Neural progenitor cell (in vitro differentiated cells): ENCODE results near the gene CNN2.

Source experiments
- CTCF ChIP-seq: fragments of 200-600 bp; sonication (generic); IDR thresholded peaks from 2 replicates; pipeline ENCODE4 v1.5.1; 2017; ENCODE audit warnings: antibody characterized with exemption, mild to moderate bottlenecking
- EZH2 ChIP-seq: fragments of 200-600 bp; sonication (generic); IDR thresholded peaks from 2 replicates; pipeline ENCODE4 v1.6.1; 2017; ENCODE audit warnings: antibody characterized with exemption, mild to moderate bottlenecking, moderate library complexity

GRCh38 chr19:1014161-1015060 lies 12.0 kb upstream of the CNN2 start:
- no peak for TF ChIP-seq CTCF
- no peak for TF ChIP-seq EZH2
